Psoas muscle (tissue), 8 donors: ENCODE measurements around the gene LRRC32. TPM values are rescaled to one million over a fixed set of nuclear protein-coding genes. Genes with fewer than 3 reads are reported as not detected.

Experiments
- ATAC-seq, 4 donors: fragments of 200-7000 bp; cut with Tn5 transposase; one replicate each; pipeline ENCODE4 v1.9.1; 2020; ENCODE audit warnings: moderate library complexity in 3 of 4, mild to moderate bottlenecking in 2 of 4
- DNase-seq, 2 donors: peaks; one replicate each; pipeline ENCODE4 v3.0.0-alpha.2; 2020
- H3K27ac ChIP-seq: fragments of 200-600 bp; one replicate; pipeline ENCODE4 v1.8.0; 2022
- H3K27me3 ChIP-seq, 3 donors: fragments of 200-600 bp in 1 of 3; one replicate each; pipeline versions ENCODE4 v1.6.1 to v1.8.0; 2013 to 2022; ENCODE audit warnings: low read length in 2 of 3, mild to moderate bottlenecking in 2 of 3, moderate library complexity in 1 of 3; ENCODE audit not compliant: insufficient read depth in 3 of 3
- H3K36me3 ChIP-seq, 2 donors: fragments of 200-600 bp in 1 of 2; one replicate each; pipeline versions ENCODE4 v1.6.1 to v1.8.0; 2013 to 2022; ENCODE audit warnings: low read depth in 1 of 2, mild to moderate bottlenecking in 1 of 2, moderate library complexity in 1 of 2; ENCODE audit not compliant: insufficient read depth in 1 of 2
- H3K4me1 ChIP-seq: fragments of 200-600 bp; one replicate; pipeline ENCODE4 v1.8.0; 2022
- H3K4me3 ChIP-seq: fragments of 200-600 bp; one replicate; pipeline ENCODE4 v1.8.0; 2022; ENCODE audit warnings: mild to moderate bottlenecking
- H3K9me3 ChIP-seq: fragments of 200-600 bp; one replicate; pipeline ENCODE4 v1.8.0; 2022
- WGBS, 3 donors: extraction: QIAGEN DNeasy Blood & Tissue Kit; methylation state at CpG; one replicate each; pipeline versions ENCODE4 v1.1.6 to v1.1.7; 2013; 5-methylcytosine and 5-hydroxymethylcytosine counted together
- intact Hi-C, 2 donors: fragments of 100-400 bp; cut with DNase I; formaldehyde crosslinking; loops; one replicate each; pipeline versions ENCODE4 v1.11.0 to v1.14.2; 2022
- polyA plus RNA-seq, 3 donors: library from polyadenylated mRNA; stranded (reverse); fragments of 200-250 nt; gene quantifications; one replicate each; pipeline ENCODE4 v1.2.3, GENCODE V29; 2013
- total RNA-seq, 4 donors: library from RNA; stranded (reverse); fragmentation: NEBNext Ultra II Directional in 2 of 4; extraction: Animal tissue kit (Norgen Biotek cat#: 25700) in 2 of 4; gene quantifications; one replicate each; pipeline versions ENCODE4 v1.2.1 to v1.2.4, GENCODE V29; 2021 to 2023
- TF ChIP-seq, protein P1 (sequence below): fragments of 200-600 bp; IDR thresholded peaks from one replicate; pipeline ENCODE4 v1.8.0; 2022; ENCODE audit warnings: antibody characterized with exemption
- donor health status: healthy with polysubstance abuse.
- donor health status: DM: no; HTN: no; CAD: no; lungs with moderate emphysema.
- donor health status: Bipolar disorder and iron deficiency.
- donor health status: healthy.
- donor health status: DM: yes; HTN: yes; CAD: no.
- donor health status: DM: no; HTN: no; CAD: no.
- donor health status: DM: no; HTN: no; CAD: no.
- donor health status: DM: yes; HTN: yes; CAD: no.

The LRRC32 gene
- total and polyA plus RNA-seq, 7 donors: 14.7 to 32.9 (median 16.7) TPM

DNA sequence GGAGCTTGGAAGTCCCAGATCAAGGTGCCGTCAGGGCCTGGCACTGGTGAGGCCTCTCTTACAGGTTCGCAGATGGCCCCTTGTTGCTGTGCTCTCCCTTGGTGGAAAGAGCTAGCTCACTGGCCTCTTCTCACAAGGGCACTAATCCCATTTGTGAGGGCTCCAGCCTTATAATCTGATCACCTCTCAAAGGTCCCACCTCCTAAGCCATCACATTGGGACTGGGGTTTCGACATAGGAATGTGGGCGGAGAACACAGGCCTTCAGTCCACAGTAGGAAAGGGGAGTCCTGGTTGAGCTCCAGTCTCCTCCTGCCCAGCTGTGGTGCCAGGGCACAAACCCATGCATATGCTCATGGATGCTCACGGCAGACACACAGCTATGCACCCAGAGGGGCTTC is 14.0 kb upstream of the LRRC32 start:
- no peaks in the 10 kb centered on the region for H3K4me1 ChIP-seq
- intact Hi-C loops: loop anchor here in 1 of 2 donors (5.0 kb wide), 2 partner anchors 87 to 477 kb away; partner anchors contain the start of gene WNT11
- H3K27ac ChIP-seq: no peak overlapping the region
- TF ChIP-seq, protein P1, sequence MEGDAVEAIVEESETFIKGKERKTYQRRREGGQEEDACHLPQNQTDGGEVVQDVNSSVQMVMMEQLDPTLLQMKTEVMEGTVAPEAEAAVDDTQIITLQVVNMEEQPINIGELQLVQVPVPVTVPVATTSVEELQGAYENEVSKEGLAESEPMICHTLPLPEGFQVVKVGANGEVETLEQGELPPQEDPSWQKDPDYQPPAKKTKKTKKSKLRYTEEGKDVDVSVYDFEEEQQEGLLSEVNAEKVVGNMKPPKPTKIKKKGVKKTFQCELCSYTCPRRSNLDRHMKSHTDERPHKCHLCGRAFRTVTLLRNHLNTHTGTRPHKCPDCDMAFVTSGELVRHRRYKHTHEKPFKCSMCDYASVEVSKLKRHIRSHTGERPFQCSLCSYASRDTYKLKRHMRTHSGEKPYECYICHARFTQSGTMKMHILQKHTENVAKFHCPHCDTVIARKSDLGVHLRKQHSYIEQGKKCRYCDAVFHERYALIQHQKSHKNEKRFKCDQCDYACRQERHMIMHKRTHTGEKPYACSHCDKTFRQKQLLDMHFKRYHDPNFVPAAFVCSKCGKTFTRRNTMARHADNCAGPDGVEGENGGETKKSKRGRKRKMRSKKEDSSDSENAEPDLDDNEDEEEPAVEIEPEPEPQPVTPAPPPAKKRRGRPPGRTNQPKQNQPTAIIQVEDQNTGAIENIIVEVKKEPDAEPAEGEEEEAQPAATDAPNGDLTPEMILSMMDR: no peak
- no peaks in the 10 kb centered on the region for H3K27me3 ChIP-seq
- DNase-seq (no peak), ATAC-seq (no peak)
- WGBS, 3 donors: 83 to 95% (median 90%) methylated on average over 5 of the region's 5 CpGs
- no peak overlapping the region for H3K4me3 ChIP-seq
- no peaks in the 10 kb centered on the region for H3K9me3 ChIP-seq
- H3K36me3 ChIP-seq: no peaks in the 10 kb centered on the region

GRCh38 chr11:76683161-76684095 is 12.9 kb upstream of the LRRC32 start:
- no peak overlapping the region for H3K27ac ChIP-seq
- ATAC-seq: no peak
- TF ChIP-seq, protein P1: no peak
- no peak for DNase-seq
- intact Hi-C loops: loop anchor here in 1 of 2 donors (5.0 kb wide), 2 partner anchors 86 to 476 kb away; partner anchors contain the start of gene WNT11
- no peaks in the 10 kb centered on the region for H3K4me1 ChIP-seq
- H3K4me3 ChIP-seq: no peak overlapping the region
- H3K27me3 ChIP-seq: no peaks in the 10 kb centered on the region
- WGBS, 3 donors: 90 to 94% (median 90%) methylated on average over 7 of the region's 7 CpGs
- H3K9me3 ChIP-seq: no peaks in the 10 kb centered on the region
- H3K36me3 ChIP-seq: no peaks in the 10 kb centered on the region

DNA sequence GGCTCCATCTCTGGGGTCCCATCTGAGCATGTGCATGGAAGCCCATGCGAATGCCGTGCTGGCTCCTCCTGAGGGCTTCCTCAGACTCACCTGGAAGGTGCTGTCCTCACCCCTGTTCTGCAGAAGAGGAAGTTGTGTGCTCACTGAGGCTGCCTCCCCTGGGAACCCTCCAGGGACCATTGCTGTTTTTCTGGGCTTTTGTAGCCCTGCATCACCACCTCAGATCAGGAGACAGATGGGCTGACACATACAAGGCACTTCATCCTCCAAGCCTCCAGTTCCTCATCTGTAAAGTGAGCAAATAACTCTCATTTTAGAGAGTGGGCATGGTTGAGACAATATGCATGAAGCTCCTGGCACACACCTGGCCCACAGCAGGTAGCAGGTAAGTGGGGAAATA is 12.1 kb upstream of the LRRC32 start:
- no peaks in the 10 kb centered on the region for H3K36me3 ChIP-seq
- H3K9me3 ChIP-seq: no peaks in the 10 kb centered on the region
- H3K27ac ChIP-seq: no peak overlapping the region
- intact Hi-C loops: loop anchor here in 1 of 2 donors (5.0 kb wide), 2 partner anchors 85 to 475 kb away; partner anchors contain the start of gene WNT11
- H3K4me1 ChIP-seq: no peaks in the 10 kb centered on the region
- DNase-seq: no peak
- ATAC-seq: no peak
- no peak overlapping the region for H3K4me3 ChIP-seq
- WGBS, 3 donors: 89 to 100% (median 95%) methylated on average over 2 of the region's 2 CpGs
- H3K27me3 ChIP-seq: no peaks in the 10 kb centered on the region
- TF ChIP-seq, protein P1: no peak

GRCh38 chr11:76682106-76682505 is 11.6 kb upstream of the LRRC32 start:
- DNase-seq: no peak
- Histone ChIP-seq H3K36me3 (no peaks in the 10 kb centered on the region), H3K9me3 (no peaks in the 10 kb centered on the region), H3K4me1 (no peaks in the 10 kb centered on the region), H3K27me3 (no peaks in the 10 kb centered on the region), H3K27ac (no peak overlapping the region), H3K4me3 (no peak overlapping the region)
- 89 to 92% (median 91%) methylated on average over 2 of the region's 2 CpGs for WGBS, 3 donors
- ATAC-seq: no peak
- intact Hi-C loops: loop anchor here in 1 of 2 donors (5.0 kb wide), 2 partner anchors 85 to 475 kb away; partner anchors contain the start of gene WNT11
- TF ChIP-seq, protein P1: no peak
